Subcutaneous abdominal adipose tissue (tissue), 5 donors: ENCODE results near the gene RIN3.

Source experiments
- H3K27ac ChIP-seq: one replicate; pipeline ENCODE4 v1.7.0; 2013; ENCODE audit warnings: low read depth, mild to moderate bottlenecking, inconsistent platforms, low read length, moderate library complexity
- H3K27me3 ChIP-seq, 5 donors: one replicate each; pipeline ENCODE4 v1.7.0; 2013; ENCODE audit warnings: low read length in 5 of 5, inconsistent platforms in 1 of 5; ENCODE audit not compliant: control insufficient read depth in 5 of 5, insufficient read depth in 4 of 5
- H3K36me3 ChIP-seq, 5 donors: one replicate each; pipeline ENCODE4 v1.7.0; 2013; ENCODE audit warnings: low read length in 5 of 5; ENCODE audit not compliant: control insufficient read depth in 5 of 5, insufficient read depth in 5 of 5
- H3K4me1 ChIP-seq, 5 donors: one replicate each; pipeline ENCODE4 v1.7.0; 2013; ENCODE audit warnings: low read length in 5 of 5, mild to moderate bottlenecking in 3 of 5, moderate library complexity in 1 of 5; ENCODE audit not compliant: control insufficient read depth in 5 of 5, insufficient read depth in 5 of 5
- H3K4me3 ChIP-seq, 5 donors: one replicate each; pipeline ENCODE4 v1.7.0; 2013; ENCODE audit warnings: low read length in 5 of 5, low read depth in 1 of 5
- H3K9ac ChIP-seq, 5 donors: one replicate each; pipeline ENCODE4 v1.7.0; 2013; ENCODE audit warnings: low read length in 5 of 5, mild to moderate bottlenecking in 4 of 5, moderate library complexity in 3 of 5
- H3K9me3 ChIP-seq, 5 donors: one replicate each; pipeline ENCODE4 v1.7.0; 2013; ENCODE audit warnings: low read length in 5 of 5; ENCODE audit not compliant: control insufficient read depth in 5 of 5
- donor health status: healthy.
- donor health status: healthy.
- donor health status: healthy.
- donor health status: healthy.
- donor health status: healthy.

The RIN3 gene

DNA sequence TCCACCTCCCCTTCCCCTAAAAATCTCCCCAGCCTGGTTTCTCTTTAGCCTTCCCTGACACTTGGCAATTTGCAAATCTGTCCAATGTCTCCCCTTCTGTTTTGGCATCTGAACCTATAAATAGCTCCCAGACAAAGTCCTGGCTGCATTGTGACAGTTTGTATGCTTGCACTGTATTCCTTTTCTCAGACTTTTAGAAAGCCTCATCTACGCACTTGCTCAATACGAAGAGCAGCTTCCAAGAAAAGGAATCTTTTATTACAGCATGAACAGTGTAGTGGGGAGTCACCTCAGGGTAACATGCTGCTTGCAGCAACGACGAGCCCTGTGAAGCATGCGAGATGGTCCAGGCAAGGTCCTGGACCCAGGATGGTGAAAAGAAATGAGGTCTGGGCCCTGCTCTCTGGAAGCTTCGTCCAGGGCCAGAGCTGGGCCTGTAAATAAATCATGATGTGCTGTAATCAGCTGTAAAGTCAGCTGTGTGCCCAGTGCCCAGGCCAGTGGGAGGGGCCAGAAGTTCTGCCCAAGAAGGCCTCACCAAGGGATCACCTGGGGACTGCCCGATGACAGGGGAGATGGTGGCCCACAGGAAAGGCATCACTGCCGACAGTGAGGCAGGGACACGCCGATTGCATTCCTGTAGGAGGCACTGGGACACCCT is 88.3 kb downstream of the RIN3 start:
- Histone ChIP-seq H3K9me3 (peaks cover 0 to 6% (median 0%) of the 10 kb centered on the region in 5 donors), H3K9ac (no peak overlapping the region), H3K4me1 (peaks cover 0 to 16% (median 3%) of the 10 kb centered on the region in 5 donors), H3K4me3 (no peak overlapping the region), H3K27me3 (no peaks in the 10 kb centered on the region), H3K36me3 (peaks cover 0 to 5% (median 0%) of the 10 kb centered on the region in 5 donors), H3K27ac (no peak overlapping the region)

DNA sequence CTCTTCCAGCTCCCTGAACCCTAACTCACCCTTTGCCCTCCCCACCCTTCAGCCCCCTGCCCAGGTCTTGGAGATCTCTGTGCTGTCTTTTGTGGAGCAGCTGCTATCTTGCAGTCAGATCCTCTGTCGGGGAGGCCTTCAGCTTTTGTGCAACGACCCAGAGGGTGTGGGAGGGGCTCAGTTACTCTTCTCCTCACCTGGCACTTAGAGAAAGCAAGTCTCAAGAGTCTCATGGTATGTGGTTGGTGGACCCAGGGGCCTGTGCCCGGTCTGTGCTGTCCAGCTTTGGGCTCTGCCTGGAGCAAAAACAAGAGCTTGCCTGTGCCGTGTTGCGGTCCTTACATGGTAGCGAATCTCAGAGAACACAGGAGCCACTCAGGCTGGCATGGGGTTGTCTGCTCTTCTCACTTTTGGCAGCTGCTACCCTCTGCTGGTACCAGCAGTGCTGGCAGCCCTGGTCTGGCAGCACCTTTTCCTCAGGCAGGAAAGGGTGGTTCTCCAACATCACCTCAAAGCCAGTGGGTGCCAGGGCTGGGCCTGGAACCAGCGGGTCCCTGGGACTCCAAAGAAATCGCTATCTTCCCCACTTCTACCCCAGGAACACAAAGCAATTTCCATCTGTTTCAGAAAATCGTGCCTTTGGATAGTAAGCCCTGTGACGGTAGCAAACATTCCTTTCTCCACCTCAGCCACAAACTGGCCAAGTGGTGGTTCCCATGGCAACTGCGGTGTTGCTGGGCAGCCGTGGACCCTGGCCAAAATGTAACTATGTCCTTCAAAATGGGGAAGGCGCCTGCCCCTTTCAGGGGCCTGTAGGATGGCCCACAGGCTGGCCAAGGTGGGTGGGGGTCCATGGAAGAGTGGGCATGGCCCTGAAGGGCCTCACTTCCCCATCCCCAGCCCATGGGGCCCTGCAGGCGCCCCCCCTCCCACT is 90.0 kb downstream of the RIN3 start:
- Histone ChIP-seq H3K27me3 (no peaks in the 10 kb centered on the region), H3K9ac (no peak overlapping the region), H3K9me3 (peaks cover 0 to 9% (median 0%) of the 10 kb centered on the region in 5 donors), H3K4me3 (no peak overlapping the region), H3K4me1 (peaks cover 0 to 16% (median 3%) of the 10 kb centered on the region in 5 donors), H3K36me3 (peaks cover 0 to 5% (median 0%) of the 10 kb centered on the region in 5 donors), H3K27ac (no peak overlapping the region)

DNA sequence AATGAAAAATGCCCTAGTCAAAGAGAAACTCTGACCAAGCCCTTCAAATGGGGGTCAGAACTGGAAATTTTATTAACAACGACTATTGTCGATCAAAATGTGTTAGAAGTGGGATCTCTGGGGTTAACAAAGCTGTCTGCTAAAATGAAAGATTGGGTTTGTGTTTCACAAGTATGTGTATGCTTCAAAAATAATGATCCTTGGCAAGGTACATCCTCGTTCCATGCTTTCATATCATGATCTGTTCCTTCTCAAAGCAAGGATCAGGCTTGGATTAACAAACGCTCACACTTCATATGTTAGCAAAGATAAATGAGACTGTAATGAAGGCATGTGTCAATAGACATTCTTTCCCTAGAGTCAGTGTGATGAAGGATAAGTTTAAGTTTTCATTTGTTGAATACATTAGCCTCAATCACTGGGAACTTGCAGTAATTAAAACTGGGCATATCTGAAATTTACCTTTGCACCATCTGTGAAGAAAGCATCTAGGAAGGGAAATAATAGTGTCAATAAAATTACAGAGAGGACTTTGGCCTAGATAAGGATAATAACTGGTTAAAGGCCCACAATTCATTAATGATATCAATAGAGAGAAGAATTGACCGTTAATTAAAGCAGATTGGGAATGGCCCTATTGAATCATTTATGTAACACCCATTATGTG is 91.8 kb downstream of the RIN3 start:
- Histone ChIP-seq H3K4me3 (no peak overlapping the region), H3K36me3 (peaks cover 0 to 5% (median 0%) of the 10 kb centered on the region in 5 donors), H3K4me1 (peaks cover 0 to 8% (median 0%) of the 10 kb centered on the region in 5 donors), H3K9ac (no peak overlapping the region), H3K9me3 (peaks cover 0 to 9% (median 0%) of the 10 kb centered on the region in 5 donors), H3K27ac (no peak overlapping the region), H3K27me3 (no peaks in the 10 kb centered on the region)

DNA sequence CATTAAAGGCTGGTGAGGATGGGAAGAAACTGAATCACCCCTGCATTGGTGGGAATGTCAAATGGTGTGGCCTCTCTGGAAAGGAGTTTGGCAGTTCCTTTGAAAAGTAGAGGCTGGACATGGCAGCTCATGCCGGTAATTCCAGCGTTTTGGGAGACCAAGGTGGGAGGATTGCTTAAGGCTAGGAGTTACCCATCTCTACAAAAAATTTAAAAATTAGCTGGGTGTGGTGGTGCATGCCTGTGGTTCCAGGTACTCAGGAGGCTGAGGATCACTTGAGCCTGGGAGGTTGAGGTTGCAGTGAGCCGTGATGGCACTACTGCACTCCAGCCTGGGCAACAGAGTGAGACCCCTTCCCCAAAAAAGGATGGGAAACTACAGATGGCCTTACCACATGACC is 93.7 kb downstream of the RIN3 start:
- Histone ChIP-seq H3K27ac (no peak overlapping the region), H3K9ac (no peak overlapping the region), H3K4me3 (no peak overlapping the region), H3K36me3 (peaks cover 0 to 7% (median 2%) of the 10 kb centered on the region in 5 donors), H3K4me1 (peaks cover 0 to 8% (median 0%) of the 10 kb centered on the region in 5 donors), H3K9me3 (peaks cover 0 to 9% (median 0%) of the 10 kb centered on the region in 5 donors), H3K27me3 (no peaks in the 10 kb centered on the region)

DNA sequence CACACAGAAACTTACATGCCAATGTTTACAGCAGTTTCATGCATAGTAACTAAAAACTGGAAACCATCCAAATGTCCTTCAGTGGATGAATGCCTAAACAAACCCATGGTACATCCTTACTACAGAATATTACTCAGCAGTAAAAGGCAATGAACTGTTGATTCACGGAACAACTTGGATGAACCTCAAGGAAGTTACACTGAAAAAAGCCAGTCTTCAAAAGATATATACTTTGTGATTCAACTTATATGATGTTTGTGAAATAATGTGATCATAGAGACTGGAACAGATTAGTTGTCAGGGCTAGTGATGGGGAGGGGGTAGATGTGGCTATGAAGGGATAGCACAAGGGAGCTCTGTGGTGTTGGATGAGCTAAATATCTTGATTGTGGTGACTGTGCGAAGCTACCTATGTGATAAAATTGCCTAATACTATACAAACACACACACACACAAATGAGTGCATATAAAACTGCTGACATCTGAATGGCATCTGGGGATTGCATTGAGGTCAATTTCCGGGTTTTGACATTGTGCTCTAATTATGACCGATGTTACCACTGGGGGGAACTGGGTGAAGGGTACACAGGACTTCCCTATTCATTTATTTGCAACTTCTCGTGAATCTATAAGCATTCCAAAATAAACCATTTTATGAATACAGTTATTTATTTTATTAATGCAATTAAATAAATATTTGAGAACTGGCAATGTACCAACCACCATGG is 94.3 kb downstream of the RIN3 start:
- H3K4me1 ChIP-seq: peaks cover 0 to 8% (median 0%) of the 10 kb centered on the region in 5 donors
- H3K27ac ChIP-seq: no peak overlapping the region
- no peak overlapping the region for H3K9ac ChIP-seq
- H3K4me3 ChIP-seq: no peak overlapping the region
- H3K27me3 ChIP-seq: no peaks in the 10 kb centered on the region
- H3K9me3 ChIP-seq: peaks cover 0 to 9% (median 0%) of the 10 kb centered on the region in 5 donors
- peaks cover 0 to 7% (median 2%) of the 10 kb centered on the region in 5 donors for H3K36me3 ChIP-seq

DNA sequence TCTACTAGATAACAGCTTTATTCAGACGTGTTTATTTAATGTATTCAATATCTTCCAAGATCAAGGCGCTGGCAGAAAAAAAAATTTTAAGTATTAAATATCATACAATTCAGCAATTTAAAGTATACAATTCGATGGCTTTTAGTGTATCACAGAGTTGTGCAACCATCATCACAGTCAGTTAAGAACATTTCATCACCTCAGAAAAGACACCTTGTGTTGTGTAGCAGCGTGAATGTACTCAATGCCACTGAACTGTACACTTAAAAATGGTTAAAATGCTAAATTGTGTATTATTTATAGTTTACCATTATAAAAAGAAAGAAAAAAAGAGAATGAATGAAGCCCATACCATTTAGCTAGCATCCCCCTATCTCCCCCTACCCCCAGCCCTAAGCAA is 96.4 kb downstream of the RIN3 start:
- H3K4me1 ChIP-seq: peaks cover 0 to 8% (median 3%) of the 10 kb centered on the region in 5 donors
- H3K27me3 ChIP-seq: no peaks in the 10 kb centered on the region
- peaks cover 0 to 7% (median 3%) of the 10 kb centered on the region in 5 donors for H3K36me3 ChIP-seq
- no peak overlapping the region for H3K4me3 ChIP-seq
- H3K9me3 ChIP-seq: peaks cover 0 to 9% (median 0%) of the 10 kb centered on the region in 5 donors
- H3K9ac ChIP-seq: no peak overlapping the region
- H3K27ac ChIP-seq: no peak overlapping the region

DNA sequence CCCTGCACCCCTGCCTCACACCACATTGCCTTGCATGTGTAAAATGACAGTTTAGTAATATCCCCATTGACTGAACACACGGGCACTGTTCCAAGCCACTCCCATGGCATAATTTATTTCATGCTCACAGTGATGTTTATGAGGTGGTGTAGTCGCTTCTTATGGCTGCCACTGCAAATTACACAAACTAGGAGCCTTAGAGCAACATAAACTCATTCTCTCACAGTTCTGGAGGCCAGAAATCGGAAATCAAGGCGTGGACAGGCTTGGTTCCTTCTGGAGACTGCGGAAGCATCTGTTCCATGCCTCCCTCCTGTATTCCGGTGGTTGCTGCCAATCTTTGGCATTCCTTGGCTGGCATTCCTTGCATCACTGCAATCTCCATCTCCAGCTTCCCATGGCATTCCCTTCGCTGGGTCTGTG is 97.3 kb downstream of the RIN3 start:
- Histone ChIP-seq H3K27ac (no peak overlapping the region), H3K9ac (no peak overlapping the region), H3K4me3 (no peak overlapping the region), H3K9me3 (peaks cover 0 to 9% (median 0%) of the 10 kb centered on the region in 5 donors), H3K4me1 (peaks cover 0 to 8% (median 3%) of the 10 kb centered on the region in 5 donors), H3K36me3 (peaks cover 0 to 9% (median 7%) of the 10 kb centered on the region in 5 donors), H3K27me3 (no peaks in the 10 kb centered on the region)

DNA sequence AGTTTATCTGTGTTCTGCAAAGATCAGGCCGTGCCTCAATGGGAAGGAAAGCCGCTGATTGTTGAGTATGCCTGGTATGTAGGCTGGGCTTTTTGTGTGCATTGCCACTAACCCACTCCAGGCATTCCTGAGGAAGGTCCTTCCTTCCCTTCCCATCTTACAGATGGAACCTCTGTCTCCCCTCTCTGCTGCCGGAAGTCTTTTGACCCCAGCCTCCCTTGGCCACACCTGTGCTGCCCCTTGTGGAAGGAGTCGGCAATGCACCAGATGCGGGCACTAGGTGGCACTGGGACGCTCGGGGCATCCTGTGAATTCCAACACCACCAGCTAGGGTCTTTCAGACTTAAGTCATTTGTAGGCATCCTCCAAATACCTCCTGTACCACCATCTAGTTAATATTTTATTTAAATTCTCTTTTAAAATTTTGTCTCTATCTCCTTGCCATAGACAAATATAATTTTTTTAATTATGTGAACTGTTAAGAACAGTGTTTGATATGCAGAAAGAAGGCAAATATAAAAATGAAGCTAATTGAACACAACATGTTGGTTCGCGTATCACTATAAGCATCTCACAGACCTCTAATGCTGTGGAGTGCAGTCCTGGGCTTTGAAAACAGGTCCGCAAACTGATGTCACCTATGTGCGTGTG is 99.6 kb downstream of the RIN3 start:
- Histone ChIP-seq H3K27me3 (no peaks in the 10 kb centered on the region), H3K27ac (no peak overlapping the region)

DNA sequence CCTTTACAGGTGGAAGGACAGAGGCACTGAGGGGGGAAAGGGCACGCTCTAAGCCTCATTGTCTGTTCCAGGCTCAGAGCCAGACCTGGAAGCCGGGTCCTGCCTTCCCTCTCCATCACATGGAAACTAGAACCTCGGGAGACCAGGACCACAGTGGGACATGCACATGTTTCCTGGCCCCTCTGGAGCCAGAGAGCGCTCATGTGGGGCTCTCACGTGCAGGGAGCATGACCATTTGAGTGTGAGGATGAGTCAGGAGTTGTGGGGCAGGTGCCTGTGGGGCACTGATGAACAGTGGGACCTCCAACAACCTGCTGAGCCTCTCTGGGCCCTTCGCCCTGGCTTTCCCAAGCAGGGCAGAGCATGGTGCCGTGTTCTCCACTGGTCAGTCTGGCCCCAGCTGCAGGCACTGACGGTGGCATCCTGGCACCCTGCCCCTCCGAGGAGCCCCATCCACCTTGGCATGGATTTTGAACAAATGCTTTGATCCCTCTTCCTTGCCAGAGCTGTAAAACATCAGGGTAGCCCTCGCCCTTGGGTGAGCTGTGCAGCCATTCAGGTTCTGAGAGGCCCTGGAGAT is 100.2 kb downstream of the RIN3 start:
- Histone ChIP-seq H3K4me1 (peaks cover 0 to 8% (median 3%) of the 10 kb centered on the region in 5 donors), H3K27ac (no peak overlapping the region), H3K9me3 (no peaks in the 10 kb centered on the region), H3K9ac (no peak overlapping the region), H3K4me3 (no peak overlapping the region), H3K27me3 (no peaks in the 10 kb centered on the region), H3K36me3 (peaks cover 0 to 9% (median 7%) of the 10 kb centered on the region in 5 donors)

More for the DNA sequence above, 99.6 kb downstream of the RIN3 start:
- Histone ChIP-seq H3K9ac (no peak overlapping the region), H3K4me3 (no peak overlapping the region), H3K9me3 (no peaks in the 10 kb centered on the region), H3K36me3 (peaks cover 0 to 9% (median 7%) of the 10 kb centered on the region in 5 donors), H3K4me1 (peaks cover 0 to 8% (median 3%) of the 10 kb centered on the region in 5 donors)
